ENCODE results near the gene CXCL1.

Gene CXCL1

DNA sequence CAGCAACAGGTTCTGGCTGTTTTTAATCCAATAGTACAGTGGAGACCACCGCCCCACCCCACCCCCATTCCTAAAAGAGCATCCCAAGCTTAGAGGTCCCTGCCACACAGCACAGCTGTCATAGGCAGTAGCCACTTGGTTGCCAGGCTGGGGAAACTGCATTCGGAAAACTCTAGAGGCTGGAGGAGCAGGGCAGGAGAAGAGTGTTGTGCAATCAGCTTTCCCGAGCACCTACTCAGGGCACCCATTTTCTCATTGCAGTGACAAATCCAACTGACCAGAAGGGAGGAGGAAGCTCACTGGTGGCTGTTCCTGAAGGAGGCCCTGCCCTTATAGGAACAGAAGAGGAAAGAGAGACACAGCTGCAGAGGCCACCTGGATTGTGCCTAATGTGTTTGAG lies 1.1 kb downstream of the CXCL1 start:
- TF ChIP-seq RAD21 (IDR thresholded peaks at IDR 0.05; ENCODE audit: low read depth) (no peak), EP300 (IDR thresholded peaks at IDR 0.05; ENCODE audit: borderline replicate concordance) (no peak), CEBPB (IDR thresholded peaks at IDR 0.05) (peak; percentile 61), YY1 (IDR thresholded peaks at IDR 0.05; ENCODE audit: low read depth) (no peak), NFIC (IDR thresholded peaks at IDR 0.05) (no peak)
- TF ChIP-seq, protein P1, sequence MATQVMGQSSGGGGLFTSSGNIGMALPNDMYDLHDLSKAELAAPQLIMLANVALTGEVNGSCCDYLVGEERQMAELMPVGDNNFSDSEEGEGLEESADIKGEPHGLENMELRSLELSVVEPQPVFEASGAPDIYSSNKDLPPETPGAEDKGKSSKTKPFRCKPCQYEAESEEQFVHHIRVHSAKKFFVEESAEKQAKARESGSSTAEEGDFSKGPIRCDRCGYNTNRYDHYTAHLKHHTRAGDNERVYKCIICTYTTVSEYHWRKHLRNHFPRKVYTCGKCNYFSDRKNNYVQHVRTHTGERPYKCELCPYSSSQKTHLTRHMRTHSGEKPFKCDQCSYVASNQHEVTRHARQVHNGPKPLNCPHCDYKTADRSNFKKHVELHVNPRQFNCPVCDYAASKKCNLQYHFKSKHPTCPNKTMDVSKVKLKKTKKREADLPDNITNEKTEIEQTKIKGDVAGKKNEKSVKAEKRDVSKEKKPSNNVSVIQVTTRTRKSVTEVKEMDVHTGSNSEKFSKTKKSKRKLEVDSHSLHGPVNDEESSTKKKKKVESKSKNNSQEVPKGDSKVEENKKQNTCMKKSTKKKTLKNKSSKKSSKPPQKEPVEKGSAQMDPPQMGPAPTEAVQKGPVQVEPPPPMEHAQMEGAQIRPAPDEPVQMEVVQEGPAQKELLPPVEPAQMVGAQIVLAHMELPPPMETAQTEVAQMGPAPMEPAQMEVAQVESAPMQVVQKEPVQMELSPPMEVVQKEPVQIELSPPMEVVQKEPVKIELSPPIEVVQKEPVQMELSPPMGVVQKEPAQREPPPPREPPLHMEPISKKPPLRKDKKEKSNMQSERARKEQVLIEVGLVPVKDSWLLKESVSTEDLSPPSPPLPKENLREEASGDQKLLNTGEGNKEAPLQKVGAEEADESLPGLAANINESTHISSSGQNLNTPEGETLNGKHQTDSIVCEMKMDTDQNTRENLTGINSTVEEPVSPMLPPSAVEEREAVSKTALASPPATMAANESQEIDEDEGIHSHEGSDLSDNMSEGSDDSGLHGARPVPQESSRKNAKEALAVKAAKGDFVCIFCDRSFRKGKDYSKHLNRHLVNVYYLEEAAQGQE (IDR thresholded peaks at IDR 0.05; ENCODE audit: low read depth), result no peak

DNA sequence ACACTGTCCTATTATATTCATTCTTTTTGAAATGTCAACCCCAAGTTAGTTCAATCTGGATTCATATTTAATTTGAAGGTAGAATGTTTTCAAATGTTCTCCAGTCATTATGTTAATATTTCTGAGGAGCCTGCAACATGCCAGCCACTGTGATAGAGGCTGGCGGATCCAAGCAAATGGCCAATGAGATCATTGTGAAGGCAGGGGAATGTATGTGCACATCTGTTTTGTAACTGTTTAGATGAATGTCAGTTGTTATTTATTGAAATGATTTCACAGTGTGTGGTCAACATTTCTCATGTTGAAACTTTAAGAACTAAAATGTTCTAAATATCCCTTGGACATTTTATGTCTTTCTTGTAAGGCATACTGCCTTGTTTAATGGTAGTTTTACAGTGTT lies 1.6 kb downstream of the CXCL1 start:
- TF ChIP-seq TAF1 (IDR thresholded peaks at IDR 0.05; ENCODE audit: low read depth) (no peak), NFIC (IDR thresholded peaks at IDR 0.05) (no peak), ZBTB7A (IDR thresholded peaks at IDR 0.05; ENCODE audit: low read depth) (no peak), CEBPB (IDR thresholded peaks at IDR 0.05) (no peak), TEAD4 (IDR thresholded peaks at IDR 0.05) (no peak), YY1 (IDR thresholded peaks at IDR 0.05; ENCODE audit: low read depth) (no peak), FOXM1 (IDR thresholded peaks at IDR 0.05; ENCODE audit: borderline replicate concordance, low read depth) (no peak)
- TF ChIP-seq, protein P1 (IDR thresholded peaks at IDR 0.05; ENCODE audit: low read depth), result no peak

DNA sequence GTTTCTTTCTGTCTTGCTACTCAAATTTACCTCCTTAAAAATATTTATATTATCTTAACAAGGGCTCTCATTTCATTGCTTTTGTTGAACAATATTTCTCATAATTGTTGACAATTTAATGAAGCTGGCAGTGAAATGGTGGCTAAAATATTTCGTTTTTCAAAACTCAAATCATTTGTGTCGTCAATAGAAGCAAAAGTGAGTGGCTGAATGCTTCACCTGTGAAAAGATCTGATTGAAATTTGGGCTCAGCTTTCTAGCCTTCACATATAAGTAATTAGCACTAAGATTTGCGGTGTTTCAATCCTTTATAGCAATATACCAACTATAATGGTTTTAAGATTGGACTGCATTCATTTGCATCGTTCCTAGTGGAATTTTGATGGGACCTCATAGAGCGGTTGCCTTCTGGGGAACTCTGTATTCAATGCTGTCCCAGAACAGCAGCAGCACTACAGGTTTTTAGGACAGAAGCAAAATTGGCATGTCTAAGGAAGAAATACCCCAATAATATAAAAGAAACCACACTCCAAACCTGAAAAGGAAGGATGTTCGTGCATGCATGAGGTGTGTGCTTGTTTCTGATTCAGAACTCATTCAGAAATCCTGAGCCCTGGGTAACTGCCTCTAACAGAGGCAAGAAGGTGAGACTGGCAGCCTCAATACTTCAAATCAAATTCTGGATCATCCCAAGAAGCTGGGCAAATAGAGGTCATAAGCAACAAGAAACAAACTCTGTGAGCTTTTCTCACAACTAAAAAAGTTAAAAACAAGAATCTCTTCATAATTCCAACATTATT lies 2.5 kb downstream of the CXCL1 start:
- TF ChIP-seq, protein P2, sequence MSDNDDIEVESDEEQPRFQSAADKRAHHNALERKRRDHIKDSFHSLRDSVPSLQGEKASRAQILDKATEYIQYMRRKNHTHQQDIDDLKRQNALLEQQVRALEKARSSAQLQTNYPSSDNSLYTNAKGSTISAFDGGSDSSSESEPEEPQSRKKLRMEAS (IDR thresholded peaks at IDR 0.05), result no peak
- no peak for TF ChIP-seq EP300 (IDR thresholded peaks at IDR 0.05; ENCODE audit: borderline replicate concordance)
- no peak for TF ChIP-seq ZBTB7A (IDR thresholded peaks at IDR 0.05; ENCODE audit: low read depth)
- TF ChIP-seq NFIC (IDR thresholded peaks at IDR 0.05), result no peak

GRCh38 chr4:73872316-73873108 lies 3.3 kb downstream of the CXCL1 start:
- no peak for TF ChIP-seq CREB1 (IDR thresholded peaks at IDR 0.05; ENCODE audit: low read depth)
- TF ChIP-seq RAD21 (IDR thresholded peaks at IDR 0.05; ENCODE audit: low read depth), result no peak
- no peak for TF ChIP-seq NFIC (IDR thresholded peaks at IDR 0.05)
- TF ChIP-seq, protein P1 (IDR thresholded peaks at IDR 0.05; ENCODE audit: low read depth), result no peak
- no peak for TF ChIP-seq CEBPB (IDR thresholded peaks at IDR 0.05)
- TF ChIP-seq TAF1 (IDR thresholded peaks at IDR 0.05; ENCODE audit: low read depth), result no peak
- TF ChIP-seq, protein P2 (IDR thresholded peaks at IDR 0.05), result no peak
- TF ChIP-seq TEAD4 (IDR thresholded peaks at IDR 0.05), result no peak
- TF ChIP-seq YY1 (IDR thresholded peaks at IDR 0.05; ENCODE audit: low read depth), result no peak
- TF ChIP-seq ZBTB7A (IDR thresholded peaks at IDR 0.05; ENCODE audit: low read depth), result no peak
- no peak for TF ChIP-seq EP300 (IDR thresholded peaks at IDR 0.05; ENCODE audit: borderline replicate concordance)
- TF ChIP-seq USF1 (IDR thresholded peaks at IDR 0.05), result no peak
- TF ChIP-seq FOXM1 (IDR thresholded peaks at IDR 0.05; ENCODE audit: borderline replicate concordance, low read depth), result no peak
- TF ChIP-seq TCF12 (IDR thresholded peaks at IDR 0.05; ENCODE audit: low read depth), result no peak
- TF ChIP-seq EGR1 (IDR thresholded peaks at IDR 0.05), result no peak
